Colonic mucosa (tissue), 2 donors: ENCODE measurements around the gene NAA11. TPM values are rescaled to one million over a fixed set of nuclear protein-coding genes. Genes with fewer than 3 reads are reported as not detected.

ENCODE experiments used
- total RNA-seq, 2 donors: library from RNA; stranded (reverse); fragmentation: NEBNext Ultra II Directional in 1 of 2; extraction: Animal tissue kit (Norgen Biotek cat#: 25700) in 1 of 2; gene quantifications; one replicate each; pipeline ENCODE4 v1.2.1, GENCODE V29; 2021
- donor health status: DM: no; HTN: no; CAD: no.
- donor health status: DM: no; HTN: no; CAD: no.

NAA11 gene
- total RNA-seq, 2 donors from 2014 or later, result not detected

Other genes with a start within 250 kb of the NAA11 start
- gene GK2, start 82.2 kb upstream of the NAA11 start, total RNA-seq, result not detected